Measurements from ENCODE around the gene CAMK1D. TPM values are rescaled to one million over a fixed set of nuclear protein-coding genes. Genes with fewer than 3 reads are reported as not detected.
A peak's percentile ranks its signal among the peaks of the same experiment; 100 is the strongest.

CAMK1D gene
- total RNA-seq, 2 experiments from 2014 or later = 16.7 to 17.8 TPM

GRCh38 chr10:12510501-12510941, 161.2 kb downstream of the CAMK1D start:
- ChIA-PET POLR2A (no interaction called here), CTCF (no interaction called here)
- Mint-ChIP-seq H3K36me3 (ENCODE audit: low read depth) (no peaks in the 10 kb centered on the region), H3K27ac (no peak overlapping the region), H3K27me3 (no peaks in the 10 kb centered on the region), H3K9me3 (no peaks in the 10 kb centered on the region), H3K4me1 (peaks cover 56% of the 10 kb centered on the region), H3K4me3 (no peak overlapping the region)
- DNase-seq = no peak

- Mint-ChIP-seq H3K36me3 (ENCODE audit: low read depth) (no peaks in the 10 kb centered on the region), H3K27ac (no peak overlapping the region), H3K27me3 (no peaks in the 10 kb centered on the region), H3K9me3 (no peaks in the 10 kb centered on the region), H3K4me3 (no peak overlapping the region), H3K4me1 (peaks cover 51% of the 10 kb centered on the region)
- POLR2A ChIA-PET = no interaction called here
- CTCF ChIA-PET = no interaction called here
- DNase-seq = no peak
Observed at GRCh38 chr10:12510984-12511383, 161.6 kb downstream of the CAMK1D start.

GRCh38 chr10:12511651-12512050, 162.3 kb downstream of the CAMK1D start:
- Mint-ChIP-seq H3K9me3 (no peaks in the 10 kb centered on the region), H3K4me3 (no peak overlapping the region), H3K4me1 (peaks cover 49% of the 10 kb centered on the region), H3K27ac (no peak overlapping the region), H3K36me3 (ENCODE audit: low read depth) (no peaks in the 10 kb centered on the region), H3K27me3 (no peaks in the 10 kb centered on the region)
- ChIA-PET CTCF (interaction anchor here (1.3 kb wide), 1 partner anchor 145 kb away, joined by 3 read pairs; no protein-coding TSS in a partner anchor), POLR2A (interaction anchor here (0.6 kb wide), 1 partner anchor 18 kb away, joined by 3 read pairs; no protein-coding TSS in a partner anchor)
- no peak for DNase-seq

- H3K9me3 Mint-ChIP-seq = no peaks in the 10 kb centered on the region
Observed at GRCh38 chr10:12512332-12513002, 163.1 kb downstream of the CAMK1D start.

GRCh38 chr10:12513003-12513365, 163.6 kb downstream of the CAMK1D start:
- Mint-ChIP-seq H3K4me1 (peaks cover 36% of the 10 kb centered on the region), H3K27ac (no peak overlapping the region), H3K9me3 (no peaks in the 10 kb centered on the region), H3K36me3 (ENCODE audit: low read depth) (no peaks in the 10 kb centered on the region), H3K4me3 (no peak overlapping the region), H3K27me3 (no peaks in the 10 kb centered on the region)
- no peak for DNase-seq
- CTCF ChIA-PET = interaction anchor here (1.3 to 1.6 kb wide), 2 partner anchors 143 to 144 kb away, joined by 3 to 6 read pairs; no protein-coding TSS in a partner anchor
- POLR2A ChIA-PET = no interaction called here

More at GRCh38 chr10:12512332-12513002, 163.1 kb downstream of the CAMK1D start:
- Mint-ChIP-seq H3K4me1 (peaks cover 41% of the 10 kb centered on the region), H3K27ac (no peak overlapping the region), H3K27me3 (no peaks in the 10 kb centered on the region), H3K4me3 (no peak overlapping the region), H3K36me3 (ENCODE audit: low read depth) (no peaks in the 10 kb centered on the region)
- POLR2A ChIA-PET = interaction anchor here (0.6 kb wide), 1 partner anchor 19 kb away, joined by 3 read pairs; no protein-coding TSS in a partner anchor
- CTCF ChIA-PET = interaction anchor here (1.3 kb wide), 1 partner anchor 144 kb away, joined by 3 read pairs; no protein-coding TSS in a partner anchor
- peak; percentile 13 for DNase-seq

GRCh38 chr10:12513775-12514673, 164.7 kb downstream of the CAMK1D start:
- no peak overlapping the region for H3K4me3 Mint-ChIP-seq
- no peak overlapping the region for H3K27ac Mint-ChIP-seq
- ChIA-PET CTCF (interaction anchor here (1.6 kb wide), 1 partner anchor 142 kb away, joined by 6 read pairs; no protein-coding TSS in a partner anchor), POLR2A (interaction anchor here (1.1 kb wide), 1 partner anchor 72 kb away, joined by 3 read pairs; no protein-coding TSS in a partner anchor)
- no peak for DNase-seq
- no peaks in the 10 kb centered on the region for H3K36me3 Mint-ChIP-seq (ENCODE audit: low read depth)
- no peaks in the 10 kb centered on the region for H3K9me3 Mint-ChIP-seq
- H3K27me3 Mint-ChIP-seq = no peaks in the 10 kb centered on the region
- H3K4me1 Mint-ChIP-seq = peaks cover 27% of the 10 kb centered on the region

- no peak overlapping the region for H3K4me3 Mint-ChIP-seq
- ChIA-PET POLR2A (no interaction called here), CTCF (no interaction called here)
- DNase-seq = no peak
- H3K36me3 Mint-ChIP-seq (ENCODE audit: low read depth) = no peaks in the 10 kb centered on the region
- H3K9me3 Mint-ChIP-seq = peaks cover 4% of the 10 kb centered on the region
- H3K27ac Mint-ChIP-seq = no peak overlapping the region
- no peaks in the 10 kb centered on the region for H3K27me3 Mint-ChIP-seq
- peaks cover 11% of the 10 kb centered on the region for H3K4me1 Mint-ChIP-seq
Observed at GRCh38 chr10:12518024-12518423, 168.7 kb downstream of the CAMK1D start.

GRCh38 chr10:12521423-12521822, 172.1 kb downstream of the CAMK1D start:
- H3K27ac Mint-ChIP-seq = no peak overlapping the region
- DNase-seq = no peak
- CTCF ChIA-PET = no interaction called here
- H3K27me3 Mint-ChIP-seq = no peaks in the 10 kb centered on the region
- peaks cover 10% of the 10 kb centered on the region for H3K9me3 Mint-ChIP-seq
- POLR2A ChIA-PET = no interaction called here
- H3K36me3 Mint-ChIP-seq (ENCODE audit: low read depth) = peaks cover 7% of the 10 kb centered on the region
- H3K4me3 Mint-ChIP-seq = no peak overlapping the region
- no peaks in the 10 kb centered on the region for H3K4me1 Mint-ChIP-seq

- Mint-ChIP-seq H3K27ac (no peak overlapping the region), H3K36me3 (ENCODE audit: low read depth) (peaks cover 7% of the 10 kb centered on the region), H3K9me3 (peaks cover 8% of the 10 kb centered on the region), H3K27me3 (no peaks in the 10 kb centered on the region), H3K4me1 (no peaks in the 10 kb centered on the region), H3K4me3 (no peak overlapping the region)
- ChIA-PET POLR2A (no interaction called here), CTCF (interaction anchor here (1.6 to 2.1 kb wide), 2 partner anchors 130 to 135 kb away, joined by 3 to 5 read pairs; no protein-coding TSS in a partner anchor)
- DNase-seq = no peak
Observed at GRCh38 chr10:12526311-12526710, 177.0 kb downstream of the CAMK1D start.

GRCh38 chr10:12529976-12530375, 180.6 kb downstream of the CAMK1D start:
- POLR2A ChIA-PET = no interaction called here
- no peak overlapping the region for H3K4me3 Mint-ChIP-seq
- peaks cover 16% of the 10 kb centered on the region for H3K4me1 Mint-ChIP-seq
- H3K27ac Mint-ChIP-seq = no peak overlapping the region
- peaks cover 3% of the 10 kb centered on the region for H3K9me3 Mint-ChIP-seq
- H3K27me3 Mint-ChIP-seq = no peaks in the 10 kb centered on the region
- CTCF ChIA-PET = no interaction called here
- peaks cover 3% of the 10 kb centered on the region for H3K36me3 Mint-ChIP-seq (ENCODE audit: low read depth)
- DNase-seq = no peak

- Mint-ChIP-seq H3K36me3 (ENCODE audit: low read depth) (no peaks in the 10 kb centered on the region), H3K4me3 (no peak overlapping the region), H3K4me1 (peaks cover 24% of the 10 kb centered on the region), H3K27ac (no peak overlapping the region), H3K27me3 (no peaks in the 10 kb centered on the region), H3K9me3 (no peaks in the 10 kb centered on the region)
- DNase-seq = no peak
- CTCF ChIA-PET = interaction anchor here (0.7 kb wide), 1 partner anchor 707 kb away, joined by 4 read pairs; no protein-coding TSS in a partner anchor
- POLR2A ChIA-PET = no interaction called here
Observed at GRCh38 chr10:12531305-12532220, 182.2 kb downstream of the CAMK1D start.

- H3K9me3 Mint-ChIP-seq = no peaks in the 10 kb centered on the region
- H3K4me1 Mint-ChIP-seq = peaks cover 24% of the 10 kb centered on the region
- CTCF ChIA-PET = no interaction called here
- H3K36me3 Mint-ChIP-seq (ENCODE audit: low read depth) = no peaks in the 10 kb centered on the region
- DNase-seq = no peak
- H3K27ac Mint-ChIP-seq = no peak overlapping the region
- H3K27me3 Mint-ChIP-seq = no peaks in the 10 kb centered on the region
- no peak overlapping the region for H3K4me3 Mint-ChIP-seq
- POLR2A ChIA-PET = no interaction called here
Observed at GRCh38 chr10:12533151-12533550, 183.8 kb downstream of the CAMK1D start.

All from activated CD4-positive, alpha-beta memory T cell treated with anti-CD3 and anti-CD28 coated beads, Interleukin-2, amount 10 ng/mL, durations not matched to agents 7 days and 5 days (primary cell).